ENCODE data around the gene ABCB4.

Gene ABCB4

GRCh38 chr7:87424075-87424474 is 51.4 kb downstream of the ABCB4 start:
- DNase-seq (ENCODE audit: low read depth, low spot score): no peak

GRCh38 chr7:87420173-87420572 is 55.3 kb downstream of the ABCB4 start:
- DNase-seq (ENCODE audit: low read depth, low spot score): no peak

GRCh38 chr7:87416682-87417587 is 58.5 kb downstream of the ABCB4 start:
- DNase-seq (ENCODE audit: low read depth, low spot score): peak; percentile 46

- DNase-seq (ENCODE audit: low read depth, low spot score): no peak
These were observed 60.7 kb downstream of the ABCB4 start for GRCh38 chr7:87414794-87415188.

GRCh38 chr7:87413951-87414793 is 61.3 kb downstream of the ABCB4 start:
- DNase-seq (ENCODE audit: low read depth, low spot score): no peak

GRCh38 chr7:87413029-87413428 is 62.5 kb downstream of the ABCB4 start:
- DNase-seq (ENCODE audit: low read depth, low spot score): no peak

GRCh38 chr7:87411186-87411585 is 64.3 kb downstream of the ABCB4 start:
- DNase-seq (ENCODE audit: low read depth, low spot score): no peak

- no peak for DNase-seq (ENCODE audit: low read depth, low spot score)
These were observed 70.8 kb downstream of the ABCB4 start for GRCh38 chr7:87404674-87405073.

GRCh38 chr7:87398446-87398845 is 77.0 kb downstream of the ABCB4 start:
- DNase-seq (ENCODE audit: low read depth, low spot score): no peak

- DNase-seq (ENCODE audit: low read depth, low spot score): no peak
These were observed 79.9 kb downstream of the ABCB4 start for GRCh38 chr7:87395442-87396020.

- DNase-seq (ENCODE audit: low read depth, low spot score): no peak
These were observed 84.3 kb downstream of the ABCB4 start for GRCh38 chr7:87391020-87391701.

GRCh38 chr7:87380905-87381304 is 94.6 kb downstream of the ABCB4 start:
- no peak for DNase-seq (ENCODE audit: low read depth, low spot score)

GRCh38 chr7:87375662-87376435 is 99.6 kb downstream of the ABCB4 start:
- no peak for DNase-seq (ENCODE audit: low read depth, low spot score)

- no peak for DNase-seq (ENCODE audit: low read depth, low spot score)
These were observed 104.8 kb downstream of the ABCB4 start for GRCh38 chr7:87370660-87371180.

GRCh38 chr7:87369216-87369615 is 106.3 kb downstream of the ABCB4 start:
- no peak for DNase-seq (ENCODE audit: low read depth, low spot score)

- no peak for DNase-seq (ENCODE audit: low read depth, low spot score)
These were observed 111.2 kb downstream of the ABCB4 start for GRCh38 chr7:87364246-87364645.

GRCh38 chr7:87363342-87363741 is 112.1 kb downstream of the ABCB4 start:
- no peak for DNase-seq (ENCODE audit: low read depth, low spot score)

- no peak for DNase-seq (ENCODE audit: low read depth, low spot score)
These were observed 114.2 kb downstream of the ABCB4 start for GRCh38 chr7:87361320-87361719.

- no peak for DNase-seq (ENCODE audit: low read depth, low spot score)
These were observed 116.1 kb downstream of the ABCB4 start for GRCh38 chr7:87359366-87359765.

GRCh38 chr7:87356448-87356847 is 119.0 kb downstream of the ABCB4 start:
- no peak for DNase-seq (ENCODE audit: low read depth, low spot score)

GRCh38 chr7:87354749-87355148 is 120.7 kb downstream of the ABCB4 start:
- no peak for DNase-seq (ENCODE audit: low read depth, low spot score)

Data from activated CD4-positive, CD25-positive, alpha-beta regulatory T cell treated with anti-CD3 and anti-CD28 coated beads, Interleukin-2, amount 50 U/mL, for 16 hours (primary cell).